Stimulated activated CD8-positive, alpha-beta memory T cell treated with anti-CD3 and anti-CD28 coated beads, Interleukin-7, amount 100 ng/mL, for 48 hours (primary cell): ENCODE measurements around the gene SLC12A4.
"Not testable (repeated sequence)": the region's sequence is repeated elsewhere in the genome, so short reads cannot be mapped to it uniquely, and the experiment has no call there.

Source experiments
- DNase-seq, 2 donors: peaks; one replicate each; pipeline ENCODE4 v3.0.0-alpha.2; 2020; ENCODE audit warnings: low read depth in 1 of 2; ENCODE audit errors: extremely low read depth in 1 of 2

Gene SLC12A4

GRCh38 chr16:67928561-67929364, 39.7 kb downstream of the SLC12A4 start:
- peak in 1 of 2 donors; percentile 60 for DNase-seq

GRCh38 chr16:67928147-67928546, 40.3 kb downstream of the SLC12A4 start:
- DNase-seq = no peak

GRCh38 chr16:67927131-67927941, 41.1 kb downstream of the SLC12A4 start:
- no peak for DNase-seq

GRCh38 chr16:67926181-67926750, 42.2 kb downstream of the SLC12A4 start:
- no peak for DNase-seq

- DNase-seq = no peak
Measured at GRCh38 chr16:67924140-67924906, 44.1 kb downstream of the SLC12A4 start.

- DNase-seq = no peak
Measured at GRCh38 chr16:67923414-67924116, 44.9 kb downstream of the SLC12A4 start.

GRCh38 chr16:67922740-67923139, 45.7 kb downstream of the SLC12A4 start:
- no peak for DNase-seq

- no peak for DNase-seq
Measured at GRCh38 chr16:67922221-67922620, 46.2 kb downstream of the SLC12A4 start.

GRCh38 chr16:67919622-67920221, 48.7 kb downstream of the SLC12A4 start:
- no peak for DNase-seq

GRCh38 chr16:67917852-67918236, 50.6 kb downstream of the SLC12A4 start:
- DNase-seq = peak in 1 of 2 donors; percentile 67

- no peak for DNase-seq
Measured at GRCh38 chr16:67917140-67917851, 51.1 kb downstream of the SLC12A4 start.

- DNase-seq = no peak
Measured at GRCh38 chr16:67915831-67916723, 52.4 kb downstream of the SLC12A4 start.

- not testable (repeated sequence) for DNase-seq
Measured at GRCh38 chr16:67915496-67915769, 53.0 kb downstream of the SLC12A4 start.

- DNase-seq = no peak
Measured at GRCh38 chr16:67914758-67915495, 53.5 kb downstream of the SLC12A4 start.

- no peak for DNase-seq
Measured at GRCh38 chr16:67910158-67910557, 58.3 kb downstream of the SLC12A4 start.

- DNase-seq = no peak
Measured at GRCh38 chr16:67909056-67909742, 59.2 kb downstream of the SLC12A4 start.
